GM18511 (cell line): ENCODE results near the gene CRCP.
"Not testable (repeated sequence)": the region's sequence is repeated elsewhere in the genome, so short reads cannot be mapped to it uniquely, and the experiment has no call there.

ENCODE experiments used
- ATAC-seq: cut with Tn5 transposase; IDR thresholded peaks from one replicate; pipeline ENCODE4 v1.9.1; 2021; ENCODE audit warnings: mild to moderate bottlenecking, moderate library complexity; ENCODE audit not compliant: unreplicated experiment

CRCP gene

GRCh38 chr7:66152371-66153191 lies 37.9 kb downstream of the CRCP start:
- no peak for ATAC-seq

GRCh38 chr7:66153691-66154090 lies 39.0 kb downstream of the CRCP start:
- no peak for ATAC-seq

- not testable (repeated sequence) for ATAC-seq
Observed at GRCh38 chr7:66156035-66156434, 41.4 kb downstream of the CRCP start.

- no peak for ATAC-seq
Observed at GRCh38 chr7:66157060-66157459, 42.4 kb downstream of the CRCP start.

GRCh38 chr7:66162622-66163021 lies 48.0 kb downstream of the CRCP start:
- ATAC-seq = no peak

- no peak for ATAC-seq
Observed at GRCh38 chr7:66163186-66163610, 48.6 kb downstream of the CRCP start.

- ATAC-seq = no peak
Observed at GRCh38 chr7:66164356-66164755, 49.7 kb downstream of the CRCP start.

- no peak for ATAC-seq
Observed at GRCh38 chr7:66167773-66168387, 53.2 kb downstream of the CRCP start.

- ATAC-seq = no peak
Observed at GRCh38 chr7:66169616-66170015, 55.0 kb downstream of the CRCP start.

GRCh38 chr7:66170309-66171231 lies 55.9 kb downstream of the CRCP start:
- ATAC-seq = no peak

GRCh38 chr7:66172536-66173401 lies 58.1 kb downstream of the CRCP start:
- ATAC-seq = not testable (repeated sequence)

GRCh38 chr7:66173856-66174255 lies 59.2 kb downstream of the CRCP start:
- no peak for ATAC-seq

- not testable (repeated sequence) for ATAC-seq
Observed at GRCh38 chr7:66175006-66175405, 60.4 kb downstream of the CRCP start.

GRCh38 chr7:66176914-66177313 lies 62.3 kb downstream of the CRCP start:
- ATAC-seq = no peak

- no peak for ATAC-seq
Observed at GRCh38 chr7:66178258-66178657, 63.6 kb downstream of the CRCP start.

GRCh38 chr7:66181329-66181728 lies 66.7 kb downstream of the CRCP start:
- ATAC-seq = no peak

- ATAC-seq = no peak
Observed at GRCh38 chr7:66181845-66182244, 67.2 kb downstream of the CRCP start.

- no peak for ATAC-seq
Observed at GRCh38 chr7:66182920-66183319, 68.3 kb downstream of the CRCP start.

GRCh38 chr7:66183700-66184099 lies 69.1 kb downstream of the CRCP start:
- no peak for ATAC-seq

GRCh38 chr7:66185680-66186187 lies 71.1 kb downstream of the CRCP start:
- ATAC-seq = no peak
